CD4-positive, alpha-beta T cell treated with Interleukin-17A for 4 hours (primary cell): Measurements from ENCODE around the gene DSG3.

Source experiments
- DNase-seq: peaks from one replicate; pipeline ENCODE4 v3.0.0-alpha.2; 2020; ENCODE audit warnings: mixed read lengths

The DSG3 gene, protein sequence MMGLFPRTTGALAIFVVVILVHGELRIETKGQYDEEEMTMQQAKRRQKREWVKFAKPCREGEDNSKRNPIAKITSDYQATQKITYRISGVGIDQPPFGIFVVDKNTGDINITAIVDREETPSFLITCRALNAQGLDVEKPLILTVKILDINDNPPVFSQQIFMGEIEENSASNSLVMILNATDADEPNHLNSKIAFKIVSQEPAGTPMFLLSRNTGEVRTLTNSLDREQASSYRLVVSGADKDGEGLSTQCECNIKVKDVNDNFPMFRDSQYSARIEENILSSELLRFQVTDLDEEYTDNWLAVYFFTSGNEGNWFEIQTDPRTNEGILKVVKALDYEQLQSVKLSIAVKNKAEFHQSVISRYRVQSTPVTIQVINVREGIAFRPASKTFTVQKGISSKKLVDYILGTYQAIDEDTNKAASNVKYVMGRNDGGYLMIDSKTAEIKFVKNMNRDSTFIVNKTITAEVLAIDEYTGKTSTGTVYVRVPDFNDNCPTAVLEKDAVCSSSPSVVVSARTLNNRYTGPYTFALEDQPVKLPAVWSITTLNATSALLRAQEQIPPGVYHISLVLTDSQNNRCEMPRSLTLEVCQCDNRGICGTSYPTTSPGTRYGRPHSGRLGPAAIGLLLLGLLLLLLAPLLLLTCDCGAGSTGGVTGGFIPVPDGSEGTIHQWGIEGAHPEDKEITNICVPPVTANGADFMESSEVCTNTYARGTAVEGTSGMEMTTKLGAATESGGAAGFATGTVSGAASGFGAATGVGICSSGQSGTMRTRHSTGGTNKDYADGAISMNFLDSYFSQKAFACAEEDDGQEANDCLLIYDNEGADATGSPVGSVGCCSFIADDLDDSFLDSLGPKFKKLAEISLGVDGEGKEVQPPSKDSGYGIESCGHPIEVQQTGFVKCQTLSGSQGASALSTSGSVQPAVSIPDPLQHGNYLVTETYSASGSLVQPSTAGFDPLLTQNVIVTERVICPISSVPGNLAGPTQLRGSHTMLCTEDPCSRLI

DNA sequence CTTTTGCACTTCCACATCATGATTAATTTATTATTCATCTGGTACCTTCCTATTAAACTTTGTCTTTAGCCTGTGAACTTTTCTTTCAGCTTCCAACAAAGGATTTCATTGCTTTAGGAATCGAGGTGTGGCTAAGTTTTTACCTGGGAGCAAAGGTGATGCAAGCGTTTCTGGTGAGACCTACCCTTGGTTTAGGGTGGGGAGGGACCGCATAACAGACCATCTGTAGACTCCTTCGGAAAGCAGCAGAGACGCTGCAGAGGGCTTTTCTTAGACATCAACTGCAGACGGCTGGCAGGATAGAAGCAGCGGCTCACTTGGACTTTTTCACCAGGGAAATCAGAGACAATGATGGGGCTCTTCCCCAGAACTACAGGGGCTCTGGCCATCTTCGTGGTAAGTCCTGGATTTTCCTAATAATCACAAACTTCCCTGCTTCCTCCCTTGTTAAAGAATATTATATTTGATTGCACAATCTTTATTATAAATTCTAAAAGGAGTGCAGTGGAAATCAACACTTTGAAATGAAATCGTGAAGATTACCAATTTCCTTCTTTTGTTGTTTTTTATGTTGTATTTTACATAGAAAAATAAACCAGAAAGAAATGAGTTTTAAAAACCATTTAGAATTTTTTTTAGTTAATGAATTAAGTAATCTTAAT, at the start of gene DSG3:
Gene DSG3 (plus strand): TSS at position 212 of the 662 bp plus-strand sequence. CDS start 137 bp downstream, at position 349.
- no peak for DNase-seq

DNA sequence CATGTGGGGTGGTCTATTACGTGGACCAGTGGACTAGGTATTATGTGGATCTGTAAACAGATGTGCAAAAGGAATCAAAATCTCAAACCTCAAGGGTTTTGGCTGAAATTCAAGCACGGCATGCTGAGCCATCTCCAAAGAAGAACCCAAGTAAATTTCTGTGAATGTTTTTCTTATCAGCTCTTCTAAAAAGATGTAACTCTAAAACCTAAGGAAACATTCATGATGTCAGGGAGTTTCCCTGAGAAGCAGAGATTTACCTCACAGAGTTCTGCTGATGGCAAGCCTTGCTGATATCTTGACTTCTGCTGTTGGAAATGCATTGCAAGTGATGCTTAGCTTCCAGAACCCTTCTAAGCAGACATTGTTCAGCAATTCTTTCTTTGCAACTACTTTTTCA, 49.4 kb upstream of the DSG3 start:
- DNase-seq = no peak

DNA sequence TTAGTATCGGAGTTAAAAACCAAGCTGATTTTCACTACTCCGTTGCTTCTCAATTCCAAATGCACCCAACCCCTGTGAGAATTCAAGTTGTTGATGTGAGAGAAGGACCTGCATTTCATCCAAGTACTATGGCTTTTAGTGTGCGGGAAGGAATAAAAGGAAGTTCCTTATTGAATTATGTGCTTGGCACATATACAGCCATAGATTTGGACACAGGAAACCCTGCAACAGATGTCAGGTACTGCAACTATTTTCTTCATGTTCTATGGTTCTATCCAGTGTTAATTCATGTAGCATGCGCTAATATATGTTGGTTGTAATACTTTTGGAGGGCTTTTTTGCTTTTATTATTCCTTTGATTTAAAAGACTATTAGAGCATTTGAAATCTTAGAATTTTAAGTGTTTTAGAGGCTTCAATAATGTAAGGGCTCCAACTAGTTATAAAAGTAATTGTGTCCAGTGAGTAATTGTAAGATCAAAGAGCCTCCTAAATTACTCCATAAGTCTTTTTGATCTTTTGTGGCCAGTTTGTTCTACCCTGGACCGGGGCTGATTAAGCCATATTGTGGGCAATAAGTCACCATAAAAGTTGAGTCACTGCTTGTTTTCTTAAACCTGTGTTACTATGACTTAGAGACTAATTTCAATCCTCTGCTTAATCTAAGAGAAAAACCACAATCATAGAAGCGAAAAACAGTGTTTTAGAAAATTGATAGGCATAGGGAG, 48.1 kb upstream of the DSG3 start:
- DNase-seq = no peak

DNA sequence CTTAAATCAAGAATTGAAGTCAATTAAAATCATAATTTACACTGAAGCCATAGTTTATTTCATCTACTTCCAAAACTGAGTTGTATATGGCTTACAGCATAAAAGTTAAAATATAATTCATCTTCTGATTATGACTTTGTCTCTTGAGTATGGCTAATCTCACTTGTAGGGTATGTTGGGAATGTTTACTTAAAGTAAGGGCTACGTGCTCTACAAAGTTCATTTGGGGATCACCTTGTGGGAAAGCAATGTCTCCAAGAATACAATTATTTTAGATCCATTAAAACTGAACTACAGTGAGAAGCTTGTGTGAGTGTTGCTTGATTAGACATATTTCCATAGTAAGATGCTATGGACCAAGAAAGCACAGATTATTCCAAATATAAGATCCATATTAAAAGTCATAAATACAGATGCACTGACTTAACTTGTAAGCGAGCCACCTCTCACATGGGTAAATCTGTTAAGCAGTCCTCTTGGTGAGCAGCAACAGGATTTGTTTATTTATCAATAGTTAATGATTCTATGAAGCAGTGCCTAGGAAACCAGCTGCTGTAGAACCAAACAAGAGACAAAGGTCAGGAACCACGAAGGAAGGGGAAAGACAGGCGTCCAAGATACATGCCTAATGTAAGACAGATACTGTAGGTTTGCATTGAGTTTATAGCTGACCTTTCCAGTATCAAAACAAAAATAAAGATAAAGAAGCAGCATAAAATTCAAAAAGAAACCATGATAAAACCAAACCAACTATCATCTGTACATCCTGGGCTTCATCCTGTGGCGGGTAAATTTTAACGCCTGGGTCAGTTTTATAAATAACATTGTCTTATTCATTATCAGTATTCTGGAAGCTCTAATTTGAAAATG, 46.1 kb upstream of the DSG3 start:
- DNase-seq = no peak

DNA sequence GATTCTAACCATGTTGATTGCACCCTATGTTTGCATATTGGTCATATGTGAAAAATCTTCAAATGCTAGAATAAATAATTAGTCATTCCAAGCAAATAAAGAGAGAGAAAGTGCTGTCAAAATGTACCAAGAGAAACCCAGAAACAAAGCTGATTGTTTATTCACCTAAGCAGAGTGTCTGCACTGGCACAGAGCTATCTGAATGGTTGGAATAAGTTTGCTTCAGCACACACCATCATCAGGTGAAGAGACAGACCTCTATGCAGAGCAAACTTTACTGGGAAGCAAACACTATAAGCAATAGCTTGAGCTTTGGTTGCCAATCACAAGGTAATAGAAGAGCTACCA, 45.5 kb upstream of the DSG3 start:
- no peak for DNase-seq

DNA sequence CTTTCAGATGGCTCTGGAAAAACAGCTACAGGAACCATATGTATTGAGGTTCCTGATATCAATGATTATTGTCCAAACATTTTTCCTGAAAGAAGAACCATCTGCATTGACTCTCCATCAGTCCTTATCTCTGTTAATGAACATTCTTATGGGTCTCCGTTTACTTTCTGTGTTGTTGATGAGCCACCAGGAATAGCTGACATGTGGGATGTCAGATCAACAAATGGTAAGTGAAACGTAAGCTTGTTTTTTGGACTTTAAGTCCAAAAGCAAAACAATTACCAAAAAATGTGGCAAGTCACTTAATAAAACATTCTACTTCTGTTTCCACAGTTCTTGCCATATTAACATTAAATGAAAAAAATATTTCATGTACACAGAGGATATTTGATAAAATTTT, 44.1 kb upstream of the DSG3 start:
- no peak for DNase-seq

DNA sequence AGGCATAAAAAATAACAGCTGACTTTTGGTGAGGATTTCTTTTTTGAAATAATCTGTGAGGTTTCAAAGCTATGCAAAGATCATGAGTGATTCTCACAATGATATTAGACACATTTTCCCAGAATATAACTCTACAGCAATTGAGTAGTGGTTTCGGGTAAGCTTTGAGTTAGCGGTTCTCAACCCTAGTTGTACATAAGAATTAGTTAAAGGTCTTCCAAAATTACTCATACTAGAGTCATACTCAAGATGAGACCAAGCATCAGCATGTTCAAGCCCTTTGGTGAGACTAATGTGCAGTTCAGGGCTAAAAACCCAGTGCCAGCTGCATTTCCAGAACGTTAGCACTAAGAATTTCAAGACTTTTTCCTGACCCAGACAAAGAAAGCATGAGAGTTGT, 39.9 kb upstream of the DSG3 start:
- DNase-seq = no peak

DNA sequence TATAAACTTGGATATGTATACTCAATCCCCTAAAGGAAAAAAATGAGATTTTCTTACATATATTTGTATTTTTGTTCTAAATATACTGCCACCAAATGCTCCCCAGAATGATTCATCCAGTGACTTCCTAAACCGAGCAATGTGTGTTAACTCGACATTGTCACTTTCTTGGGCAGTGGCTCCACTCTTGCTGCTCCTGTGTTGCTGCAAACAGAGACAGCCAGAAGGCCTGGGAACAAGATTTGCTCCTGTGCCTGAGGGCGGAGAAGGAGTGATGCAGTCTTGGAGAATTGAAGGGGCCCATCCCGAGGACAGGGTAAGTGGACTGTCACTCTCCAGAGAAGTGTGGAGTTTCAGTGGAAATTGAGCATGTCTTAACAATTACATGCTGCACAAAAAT, 38.3 kb upstream of the DSG3 start:
- no peak for DNase-seq

DNA sequence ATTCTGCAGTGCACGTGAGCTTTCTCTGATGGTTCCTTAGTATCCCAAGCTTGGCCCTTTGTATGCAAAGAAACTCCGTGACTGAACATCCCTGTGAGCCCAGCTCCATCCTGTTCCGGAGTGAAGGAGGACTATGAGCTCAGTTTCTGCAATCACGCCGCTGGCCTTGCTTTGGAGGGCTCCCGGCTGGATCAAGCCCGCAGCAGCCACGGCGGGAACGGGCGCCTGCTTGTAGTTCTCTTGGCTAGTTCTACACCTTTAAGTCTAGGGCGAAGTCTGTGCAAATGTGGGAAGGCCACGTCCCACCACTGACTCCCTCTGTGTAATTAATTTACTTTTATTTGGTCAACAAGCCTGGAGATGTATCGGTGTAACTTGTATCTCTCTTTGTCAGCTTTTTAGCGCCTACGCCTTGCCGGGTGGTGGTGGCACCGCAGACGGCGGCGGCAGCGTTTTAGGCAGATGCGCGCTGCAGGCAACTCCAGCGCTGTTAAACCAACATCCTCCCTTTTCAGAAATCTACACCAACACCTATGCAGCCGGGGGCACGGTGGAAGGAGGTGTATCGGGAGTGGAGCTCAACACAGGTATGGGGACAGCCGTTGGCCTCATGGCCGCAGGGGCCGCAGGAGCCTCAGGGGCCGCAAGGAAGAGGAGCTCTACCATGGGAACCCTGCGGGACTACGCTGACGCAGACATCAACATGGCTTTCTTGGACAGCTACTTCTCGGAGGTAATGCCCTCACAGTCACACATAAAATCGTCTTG, 36.6 kb upstream of the DSG3 start:
- DNase-seq = no peak

DNA sequence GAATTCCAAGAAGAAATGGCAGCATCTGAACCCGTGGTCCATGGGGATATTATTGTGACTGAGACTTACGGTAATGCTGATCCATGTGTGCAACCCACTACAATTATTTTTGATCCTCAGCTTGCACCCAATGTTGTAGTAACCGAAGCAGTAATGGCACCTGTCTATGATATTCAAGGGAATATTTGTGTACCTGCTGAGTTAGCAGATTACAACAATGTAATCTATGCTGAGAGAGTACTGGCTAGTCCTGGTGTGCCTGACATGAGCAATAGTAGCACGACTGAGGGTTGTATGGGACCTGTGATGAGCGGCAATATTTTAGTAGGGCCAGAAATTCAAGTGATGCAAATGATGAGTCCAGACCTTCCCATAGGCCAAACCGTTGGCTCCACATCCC, 34.4 kb upstream of the DSG3 start:
- no peak for DNase-seq

DNA sequence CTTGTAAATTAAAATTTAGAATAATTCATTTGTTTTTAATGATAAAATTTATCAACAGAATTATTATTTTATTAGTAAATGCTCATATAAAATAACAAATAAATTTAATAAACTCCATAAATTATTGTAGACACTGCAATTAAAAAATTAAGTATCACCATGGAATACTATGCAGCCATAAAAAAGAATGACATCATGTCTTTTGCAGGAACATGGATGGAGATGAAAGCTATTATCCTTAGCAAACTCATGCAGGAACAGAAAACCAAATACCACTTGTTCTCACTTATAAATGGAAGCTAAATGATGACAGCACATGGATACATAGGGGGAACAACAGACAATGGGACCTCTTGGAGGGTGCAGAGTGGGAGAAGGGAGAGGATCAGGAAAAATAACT, 29.7 kb upstream of the DSG3 start:
- no peak for DNase-seq

DNA sequence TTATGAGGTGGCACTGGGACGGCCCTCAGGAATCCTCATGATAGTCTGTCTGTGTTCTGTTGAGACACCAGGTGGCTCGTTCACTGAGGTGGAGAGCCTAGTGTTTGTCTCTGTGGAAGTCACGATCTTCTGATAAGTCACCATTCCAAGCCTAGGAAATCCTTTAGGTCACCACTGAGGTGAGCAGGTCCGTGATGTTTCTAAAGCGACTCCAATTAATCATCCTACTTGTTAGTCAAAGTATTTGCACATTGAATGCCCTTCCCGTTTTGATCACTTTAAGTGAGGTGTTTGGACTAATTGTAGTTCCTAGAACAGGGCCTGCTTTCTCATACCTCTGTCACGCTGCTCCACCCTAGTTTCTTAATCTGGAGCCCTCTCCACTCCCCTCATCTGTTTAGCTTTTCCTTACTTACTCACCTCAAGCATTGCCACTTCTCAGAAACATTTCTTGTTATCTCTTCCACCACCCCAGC, 28.0 kb upstream of the DSG3 start:
- no peak for DNase-seq

DNA sequence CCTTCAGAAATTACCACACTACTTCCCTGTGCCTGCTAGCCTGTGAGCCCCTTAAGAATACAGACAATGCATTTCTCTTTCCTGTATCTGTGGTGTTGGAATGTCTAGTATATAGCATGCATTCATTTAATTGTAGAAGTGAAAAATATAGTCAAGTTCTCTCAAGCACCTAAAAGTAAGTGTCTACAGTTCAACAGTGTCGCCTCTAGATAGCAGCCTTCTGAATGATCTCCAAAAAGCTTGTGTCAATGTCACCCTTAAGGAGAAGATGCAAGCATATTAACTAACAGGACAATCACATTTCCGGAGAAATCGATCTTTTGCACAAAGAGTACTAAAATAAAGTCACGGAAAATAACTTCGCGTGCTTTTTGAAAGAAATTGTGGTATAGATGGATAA, 27.5 kb upstream of the DSG3 start:
- no peak for DNase-seq

DNA sequence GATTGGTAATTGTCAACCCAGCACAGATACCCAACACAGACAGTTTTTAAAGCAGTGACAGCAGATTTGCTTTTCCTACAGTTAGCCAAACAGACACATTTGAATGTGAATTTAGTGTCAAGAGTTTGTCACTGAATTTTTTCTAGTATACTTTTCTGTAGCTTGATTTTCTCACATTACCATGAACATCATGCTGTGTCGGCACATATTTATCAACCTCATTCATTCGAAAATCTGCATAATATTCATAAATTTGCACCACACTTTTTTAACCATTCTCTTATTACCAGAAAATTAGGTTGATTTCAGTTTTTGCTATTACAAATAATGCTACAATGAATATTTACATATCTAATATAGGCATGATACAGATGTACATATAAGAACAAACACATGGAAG, 27.0 kb upstream of the DSG3 start:
- DNase-seq = no peak

DNA sequence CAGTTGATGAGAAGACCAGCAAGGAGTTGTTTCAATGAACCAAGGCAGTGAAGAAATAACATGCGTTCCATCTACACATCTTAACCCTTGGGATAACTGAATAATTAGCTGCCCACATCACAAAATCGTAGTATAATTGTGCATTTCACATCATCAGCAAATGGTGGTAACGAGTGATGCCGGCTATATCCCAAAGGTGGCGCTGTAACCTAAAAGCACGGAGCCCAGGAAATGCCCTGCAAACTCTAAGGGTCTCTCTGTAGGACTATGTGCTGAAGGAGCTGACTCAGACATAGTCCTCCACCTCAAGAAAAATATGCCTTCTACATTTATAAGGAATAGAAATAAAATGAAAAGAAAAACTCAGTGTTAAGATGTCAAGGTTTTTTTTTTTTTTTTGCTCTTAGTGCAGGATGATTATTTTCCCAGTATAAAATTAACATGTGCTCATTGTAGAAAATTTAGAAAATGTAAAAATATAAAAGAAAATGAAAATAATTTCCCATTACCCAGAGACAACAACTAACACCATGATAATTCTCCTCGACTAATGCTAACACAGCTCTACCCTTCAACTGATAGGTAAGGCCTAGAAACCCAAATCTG, 23.1 kb upstream of the DSG3 start:
- DNase-seq = no peak

DNA sequence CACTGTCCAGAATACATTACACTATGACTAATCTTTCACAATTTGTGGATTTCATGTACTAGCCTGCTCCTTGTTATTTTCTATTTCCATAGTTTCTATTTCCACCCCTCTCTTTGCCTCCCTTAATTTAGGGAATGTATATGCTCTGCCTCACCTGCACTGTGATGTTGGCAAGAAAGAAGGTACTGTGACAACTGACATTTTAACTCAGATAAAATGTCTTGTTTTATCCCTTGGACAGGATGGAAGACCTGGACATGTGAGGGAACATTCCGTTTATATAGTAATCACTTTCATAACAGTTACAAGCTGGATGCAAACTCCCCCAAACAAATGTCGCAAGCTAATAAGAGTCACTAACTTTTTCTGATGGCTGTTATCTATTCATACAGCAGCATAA, 21.5 kb upstream of the DSG3 start:
- DNase-seq = no peak

DNA sequence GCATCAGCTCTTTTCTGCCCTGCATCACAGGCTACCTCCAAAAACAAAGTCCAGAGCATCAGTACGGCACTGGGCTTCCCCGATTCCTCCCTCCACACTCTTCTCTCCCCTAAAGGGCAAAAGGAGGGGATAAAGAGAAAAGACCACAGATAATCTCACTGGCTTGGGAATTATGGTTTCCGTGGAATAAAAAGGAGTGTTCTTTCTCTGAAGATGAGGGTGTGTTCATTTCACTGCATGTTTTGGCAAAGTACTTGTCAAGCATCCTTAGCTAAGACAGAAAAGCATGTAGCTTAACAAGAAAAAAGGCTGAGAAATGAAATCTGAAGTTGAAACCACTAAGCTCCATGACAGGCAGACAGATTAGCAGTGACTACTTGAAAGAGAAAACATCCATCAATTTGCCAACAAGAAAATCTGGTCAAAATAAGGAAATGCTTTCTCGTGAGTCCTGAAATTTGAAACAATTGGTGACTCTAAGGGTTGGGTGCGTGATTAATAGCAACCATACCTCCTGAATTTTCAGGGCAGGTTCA, 20.6 kb upstream of the DSG3 start:
- no peak for DNase-seq

DNA sequence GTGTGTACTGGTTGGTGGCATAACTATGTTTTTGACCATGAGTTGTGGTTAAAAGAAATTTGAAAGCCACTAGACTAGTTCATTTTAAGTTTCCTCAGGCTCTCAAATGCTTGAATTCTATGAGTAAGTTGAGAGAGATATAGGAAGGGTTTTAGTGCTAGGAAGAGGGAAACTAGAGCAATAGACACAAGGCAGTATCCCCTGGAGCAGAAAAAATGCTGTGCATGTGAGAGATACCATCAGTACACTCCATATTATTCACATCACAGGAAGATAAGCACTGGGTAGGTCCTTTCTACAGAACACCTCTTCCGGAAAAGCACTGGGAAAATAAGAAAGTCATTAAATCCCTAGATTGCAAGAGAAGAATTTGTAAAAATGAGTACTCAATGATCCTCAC, 19.3 kb upstream of the DSG3 start:
- DNase-seq = no peak

DNA sequence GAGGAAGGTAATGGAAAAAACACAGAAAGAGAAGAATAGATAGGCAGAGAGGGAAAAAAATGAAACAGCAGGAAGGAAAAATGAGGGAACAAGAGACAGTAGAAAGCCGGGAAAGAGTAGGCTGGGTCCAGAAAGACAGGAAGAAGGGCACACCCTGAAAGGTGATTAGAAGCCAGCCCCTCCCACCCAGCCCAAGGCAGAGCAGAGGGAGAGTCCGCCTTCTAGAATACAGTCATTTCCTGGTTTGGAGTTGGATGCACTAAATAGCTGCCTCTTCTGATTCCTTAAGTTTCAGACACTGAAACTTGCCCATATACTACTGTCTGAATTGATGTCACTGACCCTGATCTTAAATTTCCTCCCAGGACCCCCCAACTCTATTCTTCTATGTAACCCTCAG, 17.9 kb upstream of the DSG3 start:
- no peak for DNase-seq

DNA sequence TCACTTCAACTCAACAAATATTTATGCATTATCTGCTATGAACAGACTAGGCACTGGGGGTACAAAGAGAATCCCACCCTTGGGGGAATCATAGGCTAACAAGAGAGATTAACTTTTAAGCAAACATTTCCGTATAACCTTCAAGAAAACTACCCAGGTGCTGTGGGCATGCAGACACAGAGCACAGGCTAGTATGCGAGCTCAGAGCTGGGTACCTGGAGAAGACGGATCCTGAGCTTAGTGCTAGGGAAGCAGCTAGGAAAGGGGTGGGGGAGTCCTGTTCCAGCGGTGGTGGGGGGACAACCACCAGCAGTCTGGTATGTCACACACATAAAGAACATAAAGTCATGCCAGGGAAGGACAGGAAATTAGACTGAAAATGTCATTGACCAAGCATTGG, 17.5 kb upstream of the DSG3 start:
- no peak for DNase-seq
